GM23338 (cell line): ENCODE measurements around the gene HS6ST3. TPM values are rescaled to one million over a fixed set of nuclear protein-coding genes. Genes with fewer than 3 reads are reported as not detected.

Source experiments
- ATAC-seq: fragments of 200-7000 bp; cut with Tn5 transposase; 3 replicates; pipeline ENCODE4 v1.9.1; 2020
- DNase-seq: peaks from one replicate; pipeline ENCODE4 v3.0.0-alpha.2; 2015; ENCODE audit warnings: low spot score
- H2AFZ ChIP-seq: fragments of 200-600 bp; sonication (generic); 2 replicates; pipeline ENCODE4 v1.8.0; 2016; ENCODE audit warnings: antibody characterized with exemption, mild to moderate bottlenecking, moderate library complexity
- H3F3A ChIP-seq: fragments of 200-600 bp; sonication (generic); replicated peaks from 2 replicates; pipeline ENCODE4 v1.8.0; 2017; ENCODE audit warnings: antibody characterized with exemption, mixed run types, low read depth
- H3K27ac ChIP-seq: fragments of 200-600 bp; sonication (generic); 2 replicates; pipeline ENCODE4 v1.6.1; 2016; ENCODE audit warnings: low read depth
- H3K27me3 ChIP-seq: fragments of 200-600 bp; sonication (generic); 2 replicates; pipeline ENCODE4 v1.8.0; 2016; ENCODE audit warnings: mild to moderate bottlenecking, mixed run types, moderate library complexity; ENCODE audit not compliant: insufficient read depth
- H3K36me3 ChIP-seq: fragments of 200-600 bp; sonication (generic); 2 replicates; pipeline ENCODE4 v1.8.0; 2016; ENCODE audit warnings: mild to moderate bottlenecking; ENCODE audit not compliant: insufficient read depth
- H3K4me1 ChIP-seq: fragments of 200-600 bp; sonication (generic); 2 replicates; pipeline ENCODE4 v1.8.0; 2016; ENCODE audit warnings: mild to moderate bottlenecking, moderate library complexity; ENCODE audit not compliant: insufficient read depth
- H3K4me2 ChIP-seq: fragments of 200-600 bp; sonication (generic); 2 replicates; pipeline ENCODE4 v1.7.1; 2017; ENCODE audit warnings: mixed run types
- H3K4me3 ChIP-seq: fragments of 200-600 bp; sonication (generic); 2 replicates; pipeline ENCODE4 v1.6.1; 2016; ENCODE audit warnings: mixed run types
- H3K79me2 ChIP-seq: fragments of 200-600 bp; sonication (generic); replicated peaks from 2 replicates; pipeline ENCODE4 v1.8.0; 2017; ENCODE audit warnings: mild to moderate bottlenecking; ENCODE audit not compliant: insufficient read depth
- H3K9me2 ChIP-seq: fragments of 200-600 bp; sonication (generic); 2 replicates; pipeline ENCODE4 v1.8.0; 2017; ENCODE audit not compliant: insufficient read depth
- H4K20me1 ChIP-seq: fragments of 200-600 bp; sonication (generic); replicated peaks from 2 replicates; pipeline ENCODE4 v1.8.0; 2017; ENCODE audit warnings: mild to moderate bottlenecking; ENCODE audit not compliant: insufficient read depth
- H3K27ac Mint-ChIP-seq: 2 replicates; pipeline ENCODE4 v1.8.0; 2020; ENCODE audit warnings: inconsistent platforms, mild to moderate bottlenecking, moderate library complexity, mixed read lengths
- H3K27me3 Mint-ChIP-seq: 3 replicates; pipeline ENCODE4 v1.8.0; 2022; ENCODE audit warnings: low read depth, mild to moderate bottlenecking, moderate library complexity, mixed read lengths, inconsistent platforms; ENCODE audit not compliant: insufficient read depth, poor library complexity
- H3K36me3 Mint-ChIP-seq: 3 replicates; pipeline ENCODE4 v1.8.0; 2021; ENCODE audit warnings: low read depth, mild to moderate bottlenecking, inconsistent platforms, moderate library complexity, mixed read lengths
- H3K4me1 Mint-ChIP-seq: 3 replicates; pipeline ENCODE4 v1.8.0; 2020; ENCODE audit warnings: mild to moderate bottlenecking, inconsistent platforms, mixed read lengths
- H3K4me3 Mint-ChIP-seq: 3 replicates; pipeline ENCODE4 v1.8.0; 2021; ENCODE audit warnings: moderate library complexity, mild to moderate bottlenecking, inconsistent platforms, mixed read lengths
- H3K9me3 Mint-ChIP-seq: 3 replicates; pipeline ENCODE4 v1.8.0; 2020; ENCODE audit warnings: moderate library complexity, mild to moderate bottlenecking, inconsistent platforms, mixed read lengths
- CREB1 ChIP-seq: fragments of 250-450 bp; sonication (Bioruptor Pico); IDR thresholded peaks from 2 replicates; pipeline ENCODE4 v1.5.0; 2020; ENCODE audit warnings: low read depth, mild to moderate bottlenecking, moderate library complexity
- EZH2 ChIP-seq: fragments of 200-600 bp; sonication (generic); IDR thresholded peaks from one replicate; pipeline ENCODE4 v1.8.0; 2017; ENCODE audit warnings: antibody characterized with exemption, mild to moderate bottlenecking, low read depth; ENCODE audit not compliant: unreplicated experiment
- EZH2phosphoT487 ChIP-seq: fragments of 200-600 bp; sonication (generic); IDR thresholded peaks from one replicate; pipeline ENCODE4 v1.8.1; 2018; ENCODE audit warnings: antibody characterized with exemption; ENCODE audit not compliant: unreplicated experiment
- JUNB ChIP-seq: IDR thresholded peaks from one replicate; pipeline ENCODE4 v1.6.1; 2016; ENCODE audit warnings: antibody characterized with exemption; ENCODE audit not compliant: unreplicated experiment
- NANOG ChIP-seq: IDR thresholded peaks from 2 replicates; pipeline ENCODE4 v1.6.1; 2016; ENCODE audit warnings: antibody characterized with exemption, borderline replicate concordance
- POLR2AphosphoS5 ChIP-seq: IDR thresholded peaks from 2 replicates; pipeline ENCODE4 v1.6.1; 2016; ENCODE audit warnings: antibody characterized with exemption, low read depth
- STAT1 ChIP-seq: IDR thresholded peaks from one replicate; pipeline ENCODE4 v1.6.1; 2016; ENCODE audit warnings: antibody characterized with exemption; ENCODE audit not compliant: unreplicated experiment
- ZNF114 ChIP-seq: fragments of 250-450 bp; sonication (Bioruptor Pico); IDR thresholded peaks from 2 replicates; pipeline ENCODE4 v1.5.0; 2020; ENCODE audit warnings: mild to moderate bottlenecking, moderate library complexity
- ZNF331 ChIP-seq: fragments of 250-450 bp; sonication (Bioruptor Pico); IDR thresholded peaks from 2 replicates; pipeline ENCODE4 v1.5.0; 2020; ENCODE audit warnings: low read depth, mild to moderate bottlenecking, moderate library complexity
- polyA plus RNA-seq: library from polyadenylated mRNA; unstranded; fragments of >200 nt; fragmentation: Nextera tagmentation; extraction: Ambion mirVana; gene quantifications from 2 replicates; pipeline ENCODE4 v1.2.1, GENCODE V29; 2016
- total RNA-seq: library from RNA; depleted of rRNA; stranded (reverse); fragments of >200 nt; shearing (Covaris generic); gene quantifications from 2 replicates; pipeline ENCODE4 v1.2.3, GENCODE V29; 2014
- TF ChIP-seq, protein P1 (sequence below): IDR thresholded peaks from 2 replicates; pipeline ENCODE4 v1.6.1; 2016; ENCODE audit warnings: antibody characterized with exemption
- TF ChIP-seq, protein P2 (sequence below), 2 experiments: fragments of 200-600 bp in 1 of 2; sonication (generic) in 1 of 2; conservative IDR thresholded peaks; 2 replicates each; pipeline versions ENCODE4 v1.5.1 to v1.6.1; 2016 to 2017; ENCODE audit warnings: antibody characterized with exemption in 2 of 2, low read depth in 2 of 2, mild to moderate bottlenecking in 2 of 2, moderate library complexity in 1 of 2
- TF ChIP-seq, protein P3 (sequence below): fragments of 250-450 bp; sonication (Bioruptor Pico); IDR thresholded peaks from 2 replicates; pipeline ENCODE4 v1.5.0; 2020; ENCODE audit warnings: mild to moderate bottlenecking, moderate library complexity
- TF ChIP-seq, protein P4 (sequence below): IDR thresholded peaks from one replicate; pipeline ENCODE4 v1.6.1; 2018; ENCODE audit warnings: antibody characterized with exemption; ENCODE audit not compliant: unreplicated experiment

Gene HS6ST3
- total and polyA plus RNA-seq, 2 experiments from 2014 or later, result 0.52 to 0.80 TPM

DNA sequence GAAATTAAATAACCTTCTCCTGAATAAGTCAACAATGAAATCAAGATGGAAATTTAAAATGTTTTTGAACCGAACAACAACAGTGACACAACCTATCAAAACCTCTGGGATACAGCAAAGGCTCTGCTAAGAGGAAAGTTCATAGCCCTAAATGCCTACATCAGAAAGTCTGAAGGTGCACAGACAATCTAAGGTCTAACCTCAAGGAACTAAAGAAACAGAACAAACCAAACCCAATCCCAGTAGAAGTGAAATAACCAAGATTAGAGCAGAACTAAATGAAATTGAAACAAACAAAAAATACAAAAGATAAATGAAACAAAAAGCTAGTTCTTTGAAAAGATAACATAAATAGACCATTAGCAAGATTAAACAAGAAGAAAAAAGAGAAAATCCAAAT lies 45.7 kb upstream of the HS6ST3 start:
- Histone ChIP-seq H4K20me1 (peaks cover 32% of the 10 kb centered on the region; the same call in 1 of the 2 replicates), H3K27ac (no peak overlapping the region), H3K4me2 (no peak overlapping the region), H3F3A (no peaks in the 10 kb centered on the region), H3K36me3 (peaks cover 21% of the 10 kb centered on the region), H2AFZ (no peak overlapping the region), H3K79me2 (peaks cover 100% of the 10 kb centered on the region), H3K4me3 (no peak overlapping the region), H3K27me3 (no peaks in the 10 kb centered on the region), H3K9me2 (peaks cover 5% of the 10 kb centered on the region), H3K4me1 (peaks cover 22% of the 10 kb centered on the region)
- H3K27me3 Mint-ChIP-seq, result no peaks in the 10 kb centered on the region
- H3K36me3 Mint-ChIP-seq, result peaks cover 85% of the 10 kb centered on the region
- no peak overlapping the region for H3K4me3 Mint-ChIP-seq
- H3K27ac Mint-ChIP-seq, result no peak overlapping the region
- DNase-seq (no peak), ATAC-seq (no peak)
- H3K9me3 Mint-ChIP-seq, result peaks cover 43% of the 10 kb centered on the region
- TF ChIP-seq NANOG (no peak), EZH2phosphoT487 (no peak), JUNB (no peak), CREB1 (CRISPR knock-in tag) (no peak), EZH2 (no peak), POLR2AphosphoS5 (no peak), ZNF114 (CRISPR knock-in tag) (no peak), STAT1 (no peak), ZNF331 (CRISPR knock-in tag) (no peak)
- TF ChIP-seq, protein P1, sequence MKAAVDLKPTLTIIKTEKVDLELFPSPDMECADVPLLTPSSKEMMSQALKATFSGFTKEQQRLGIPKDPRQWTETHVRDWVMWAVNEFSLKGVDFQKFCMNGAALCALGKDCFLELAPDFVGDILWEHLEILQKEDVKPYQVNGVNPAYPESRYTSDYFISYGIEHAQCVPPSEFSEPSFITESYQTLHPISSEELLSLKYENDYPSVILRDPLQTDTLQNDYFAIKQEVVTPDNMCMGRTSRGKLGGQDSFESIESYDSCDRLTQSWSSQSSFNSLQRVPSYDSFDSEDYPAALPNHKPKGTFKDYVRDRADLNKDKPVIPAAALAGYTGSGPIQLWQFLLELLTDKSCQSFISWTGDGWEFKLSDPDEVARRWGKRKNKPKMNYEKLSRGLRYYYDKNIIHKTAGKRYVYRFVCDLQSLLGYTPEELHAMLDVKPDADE, result no peak
- TF ChIP-seq, protein P2, sequence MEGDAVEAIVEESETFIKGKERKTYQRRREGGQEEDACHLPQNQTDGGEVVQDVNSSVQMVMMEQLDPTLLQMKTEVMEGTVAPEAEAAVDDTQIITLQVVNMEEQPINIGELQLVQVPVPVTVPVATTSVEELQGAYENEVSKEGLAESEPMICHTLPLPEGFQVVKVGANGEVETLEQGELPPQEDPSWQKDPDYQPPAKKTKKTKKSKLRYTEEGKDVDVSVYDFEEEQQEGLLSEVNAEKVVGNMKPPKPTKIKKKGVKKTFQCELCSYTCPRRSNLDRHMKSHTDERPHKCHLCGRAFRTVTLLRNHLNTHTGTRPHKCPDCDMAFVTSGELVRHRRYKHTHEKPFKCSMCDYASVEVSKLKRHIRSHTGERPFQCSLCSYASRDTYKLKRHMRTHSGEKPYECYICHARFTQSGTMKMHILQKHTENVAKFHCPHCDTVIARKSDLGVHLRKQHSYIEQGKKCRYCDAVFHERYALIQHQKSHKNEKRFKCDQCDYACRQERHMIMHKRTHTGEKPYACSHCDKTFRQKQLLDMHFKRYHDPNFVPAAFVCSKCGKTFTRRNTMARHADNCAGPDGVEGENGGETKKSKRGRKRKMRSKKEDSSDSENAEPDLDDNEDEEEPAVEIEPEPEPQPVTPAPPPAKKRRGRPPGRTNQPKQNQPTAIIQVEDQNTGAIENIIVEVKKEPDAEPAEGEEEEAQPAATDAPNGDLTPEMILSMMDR (conservative IDR thresholded peaks at IDR 0.05; ENCODE audit: low read depth in 2 of 2), result no peak
- TF ChIP-seq, protein P3, sequence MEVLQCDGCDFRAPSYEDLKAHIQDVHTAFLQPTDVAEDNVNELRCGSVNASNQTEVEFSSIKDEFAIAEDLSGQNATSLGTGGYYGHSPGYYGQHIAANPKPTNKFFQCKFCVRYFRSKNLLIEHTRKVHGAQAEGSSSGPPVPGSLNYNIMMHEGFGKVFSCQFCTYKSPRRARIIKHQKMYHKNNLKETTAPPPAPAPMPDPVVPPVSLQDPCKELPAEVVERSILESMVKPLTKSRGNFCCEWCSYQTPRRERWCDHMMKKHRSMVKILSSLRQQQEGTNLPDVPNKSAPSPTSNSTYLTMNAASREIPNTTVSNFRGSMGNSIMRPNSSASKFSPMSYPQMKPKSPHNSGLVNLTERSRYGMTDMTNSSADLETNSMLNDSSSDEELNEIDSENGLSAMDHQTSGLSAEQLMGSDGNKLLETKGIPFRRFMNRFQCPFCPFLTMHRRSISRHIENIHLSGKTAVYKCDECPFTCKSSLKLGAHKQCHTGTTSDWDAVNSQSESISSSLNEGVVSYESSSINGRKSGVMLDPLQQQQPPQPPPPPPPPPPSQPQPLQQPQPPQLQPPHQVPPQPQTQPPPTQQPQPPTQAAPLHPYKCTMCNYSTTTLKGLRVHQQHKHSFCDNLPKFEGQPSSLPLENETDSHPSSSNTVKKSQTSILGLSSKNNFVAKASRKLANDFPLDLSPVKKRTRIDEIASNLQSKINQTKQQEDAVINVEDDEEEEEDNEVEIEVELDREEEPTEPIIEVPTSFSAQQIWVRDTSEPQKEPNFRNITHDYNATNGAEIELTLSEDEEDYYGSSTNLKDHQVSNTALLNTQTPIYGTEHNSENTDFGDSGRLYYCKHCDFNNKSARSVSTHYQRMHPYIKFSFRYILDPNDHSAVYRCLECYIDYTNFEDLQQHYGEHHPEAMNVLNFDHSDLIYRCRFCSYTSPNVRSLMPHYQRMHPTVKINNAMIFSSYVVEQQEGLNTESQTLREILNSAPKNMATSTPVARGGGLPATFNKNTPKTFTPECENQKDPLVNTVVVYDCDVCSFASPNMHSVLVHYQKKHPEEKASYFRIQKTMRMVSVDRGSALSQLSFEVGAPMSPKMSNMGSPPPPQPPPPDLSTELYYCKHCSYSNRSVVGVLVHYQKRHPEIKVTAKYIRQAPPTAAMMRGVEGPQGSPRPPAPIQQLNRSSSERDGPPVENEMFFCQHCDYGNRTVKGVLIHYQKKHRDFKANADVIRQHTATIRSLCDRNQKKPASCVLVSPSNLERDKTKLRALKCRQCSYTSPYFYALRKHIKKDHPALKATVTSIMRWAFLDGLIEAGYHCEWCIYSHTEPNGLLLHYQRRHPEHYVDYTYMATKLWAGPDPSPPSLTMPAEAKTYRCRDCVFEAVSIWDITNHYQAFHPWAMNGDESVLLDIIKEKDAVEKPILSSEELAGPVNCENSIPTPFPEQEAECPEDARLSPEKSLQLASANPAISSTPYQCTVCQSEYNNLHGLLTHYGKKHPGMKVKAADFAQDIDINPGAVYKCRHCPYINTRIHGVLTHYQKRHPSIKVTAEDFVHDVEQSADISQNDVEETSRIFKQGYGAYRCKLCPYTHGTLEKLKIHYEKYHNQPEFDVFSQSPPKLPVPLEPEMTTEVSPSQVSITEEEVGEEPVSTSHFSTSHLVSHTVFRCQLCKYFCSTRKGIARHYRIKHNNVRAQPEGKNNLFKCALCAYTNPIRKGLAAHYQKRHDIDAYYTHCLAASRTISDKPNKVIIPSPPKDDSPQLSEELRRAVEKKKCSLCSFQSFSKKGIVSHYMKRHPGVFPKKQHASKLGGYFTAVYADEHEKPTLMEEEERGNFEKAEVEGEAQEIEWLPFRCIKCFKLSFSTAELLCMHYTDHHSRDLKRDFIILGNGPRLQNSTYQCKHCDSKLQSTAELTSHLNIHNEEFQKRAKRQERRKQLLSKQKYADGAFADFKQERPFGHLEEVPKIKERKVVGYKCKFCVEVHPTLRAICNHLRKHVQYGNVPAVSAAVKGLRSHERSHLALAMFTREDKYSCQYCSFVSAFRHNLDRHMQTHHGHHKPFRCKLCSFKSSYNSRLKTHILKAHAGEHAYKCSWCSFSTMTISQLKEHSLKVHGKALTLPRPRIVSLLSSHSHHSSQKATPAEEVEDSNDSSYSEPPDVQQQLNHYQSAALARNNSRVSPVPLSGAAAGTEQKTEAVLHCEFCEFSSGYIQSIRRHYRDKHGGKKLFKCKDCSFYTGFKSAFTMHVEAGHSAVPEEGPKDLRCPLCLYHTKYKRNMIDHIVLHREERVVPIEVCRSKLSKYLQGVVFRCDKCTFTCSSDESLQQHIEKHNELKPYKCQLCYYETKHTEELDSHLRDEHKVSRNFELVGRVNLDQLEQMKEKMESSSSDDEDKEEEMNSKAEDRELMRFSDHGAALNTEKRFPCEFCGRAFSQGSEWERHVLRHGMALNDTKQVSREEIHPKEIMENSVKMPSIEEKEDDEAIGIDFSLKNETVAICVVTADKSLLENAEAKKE (CRISPR knock-in tag), result no peak
- TF ChIP-seq, protein P4, sequence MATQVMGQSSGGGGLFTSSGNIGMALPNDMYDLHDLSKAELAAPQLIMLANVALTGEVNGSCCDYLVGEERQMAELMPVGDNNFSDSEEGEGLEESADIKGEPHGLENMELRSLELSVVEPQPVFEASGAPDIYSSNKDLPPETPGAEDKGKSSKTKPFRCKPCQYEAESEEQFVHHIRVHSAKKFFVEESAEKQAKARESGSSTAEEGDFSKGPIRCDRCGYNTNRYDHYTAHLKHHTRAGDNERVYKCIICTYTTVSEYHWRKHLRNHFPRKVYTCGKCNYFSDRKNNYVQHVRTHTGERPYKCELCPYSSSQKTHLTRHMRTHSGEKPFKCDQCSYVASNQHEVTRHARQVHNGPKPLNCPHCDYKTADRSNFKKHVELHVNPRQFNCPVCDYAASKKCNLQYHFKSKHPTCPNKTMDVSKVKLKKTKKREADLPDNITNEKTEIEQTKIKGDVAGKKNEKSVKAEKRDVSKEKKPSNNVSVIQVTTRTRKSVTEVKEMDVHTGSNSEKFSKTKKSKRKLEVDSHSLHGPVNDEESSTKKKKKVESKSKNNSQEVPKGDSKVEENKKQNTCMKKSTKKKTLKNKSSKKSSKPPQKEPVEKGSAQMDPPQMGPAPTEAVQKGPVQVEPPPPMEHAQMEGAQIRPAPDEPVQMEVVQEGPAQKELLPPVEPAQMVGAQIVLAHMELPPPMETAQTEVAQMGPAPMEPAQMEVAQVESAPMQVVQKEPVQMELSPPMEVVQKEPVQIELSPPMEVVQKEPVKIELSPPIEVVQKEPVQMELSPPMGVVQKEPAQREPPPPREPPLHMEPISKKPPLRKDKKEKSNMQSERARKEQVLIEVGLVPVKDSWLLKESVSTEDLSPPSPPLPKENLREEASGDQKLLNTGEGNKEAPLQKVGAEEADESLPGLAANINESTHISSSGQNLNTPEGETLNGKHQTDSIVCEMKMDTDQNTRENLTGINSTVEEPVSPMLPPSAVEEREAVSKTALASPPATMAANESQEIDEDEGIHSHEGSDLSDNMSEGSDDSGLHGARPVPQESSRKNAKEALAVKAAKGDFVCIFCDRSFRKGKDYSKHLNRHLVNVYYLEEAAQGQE, result no peak
- peaks cover 24% of the 10 kb centered on the region for H3K4me1 Mint-ChIP-seq
